ENCODE results near the gene RNF40.

The RNF40 gene

DNA sequence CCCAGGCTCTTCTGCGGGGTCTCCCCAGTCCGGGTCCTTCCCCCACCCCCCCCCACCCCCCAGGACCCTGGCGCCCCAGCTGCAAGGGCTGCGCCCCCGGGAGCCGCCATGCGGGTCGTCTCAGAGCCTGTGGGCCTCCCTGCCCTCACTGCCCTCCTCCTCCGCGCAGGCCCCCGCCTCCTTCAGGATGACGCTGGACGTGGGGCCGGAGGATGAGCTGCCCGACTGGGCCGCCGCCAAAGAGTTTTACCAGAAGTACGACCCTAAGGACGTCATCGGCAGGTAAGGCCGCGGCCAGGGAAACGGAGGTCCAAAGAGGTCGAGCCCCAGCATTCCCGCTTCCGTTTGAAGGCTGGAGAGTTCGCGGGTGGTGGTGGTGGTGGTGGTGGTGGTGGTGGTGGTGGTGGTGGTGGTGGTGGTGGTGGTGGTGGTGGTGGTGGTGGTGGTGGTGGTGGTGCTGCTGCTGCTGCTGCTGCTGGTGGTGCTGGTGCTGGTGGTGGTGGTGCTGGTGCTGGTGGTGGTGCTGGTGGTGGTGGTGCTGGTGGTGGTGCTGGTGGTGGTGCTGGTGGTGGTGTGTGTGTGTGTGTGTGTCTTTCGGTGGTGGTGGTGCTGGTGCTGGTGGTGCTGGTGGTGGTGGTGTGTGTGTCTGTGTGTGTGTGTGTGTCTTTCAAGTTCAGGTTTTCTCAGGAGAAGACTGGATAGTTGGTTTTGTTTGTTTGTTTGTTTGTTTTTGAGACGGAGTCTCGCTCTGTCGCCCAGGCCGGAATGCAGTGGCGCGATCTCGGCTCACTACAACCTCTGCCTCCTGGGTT, 13.3 kb upstream of the RNF40 start:
- H3K4me2 ChIP-seq (ENCODE audit: low read length) = peak overlapping the region; percentile 50
- no peak overlapping the region for H3K27ac ChIP-seq (ENCODE audit: low read depth, low read length)
- no CpG with 5 or more reads among the region's 36 CpGs for WGBS (ENCODE audit: extremely low coverage, insufficient coverage, low lambda C conversion rate)
- H4K5ac ChIP-seq (ENCODE audit: low read length) = no peak overlapping the region
- peaks cover 3% of the 10 kb centered on the region for H3K4me1 ChIP-seq (ENCODE audit: control insufficient read depth, low read depth, low read length)
- peak overlapping the region; percentile 28 for H3K18ac ChIP-seq (ENCODE audit: low read length)
- H3K4ac ChIP-seq (ENCODE audit: low read depth, low read length) = no peak overlapping the region
- H3K9ac ChIP-seq (ENCODE audit: low read length) = peak overlapping the region; percentile 82
- H2BK120ac ChIP-seq (ENCODE audit: low read depth, low read length) = no peak overlapping the region
- H3K56ac ChIP-seq (ENCODE audit: low read length) = peak overlapping the region; percentile 88
- H2BK5ac ChIP-seq (ENCODE audit: low read length) = no peak overlapping the region
- H3K79me2 ChIP-seq (ENCODE audit: control insufficient read depth, insufficient read depth, low read length) = peaks cover 20% of the 10 kb centered on the region
- no peak overlapping the region for H4K8ac ChIP-seq (ENCODE audit: low read depth, low read length)
- H3K23ac ChIP-seq (ENCODE audit: low read length) = no peak overlapping the region
- H3K79me1 ChIP-seq (ENCODE audit: low read length) = peaks cover 17% of the 10 kb centered on the region
- H3K4me3 ChIP-seq (ENCODE audit: low read length) = peak overlapping the region; percentile 66
- DNase-seq = peak; percentile 73
- no peak overlapping the region for H2BK15ac ChIP-seq (replicated peaks; ENCODE audit: low read depth)
- no peaks in the 10 kb centered on the region for H3K27me3 ChIP-seq (ENCODE audit: insufficient read depth, low read length, poor library complexity)
- peaks cover 9% of the 10 kb centered on the region for H3K36me3 ChIP-seq (ENCODE audit: control insufficient read depth, insufficient read depth, low read length)
- no peak overlapping the region for H2AK5ac ChIP-seq (ENCODE audit: low read length)

DNA sequence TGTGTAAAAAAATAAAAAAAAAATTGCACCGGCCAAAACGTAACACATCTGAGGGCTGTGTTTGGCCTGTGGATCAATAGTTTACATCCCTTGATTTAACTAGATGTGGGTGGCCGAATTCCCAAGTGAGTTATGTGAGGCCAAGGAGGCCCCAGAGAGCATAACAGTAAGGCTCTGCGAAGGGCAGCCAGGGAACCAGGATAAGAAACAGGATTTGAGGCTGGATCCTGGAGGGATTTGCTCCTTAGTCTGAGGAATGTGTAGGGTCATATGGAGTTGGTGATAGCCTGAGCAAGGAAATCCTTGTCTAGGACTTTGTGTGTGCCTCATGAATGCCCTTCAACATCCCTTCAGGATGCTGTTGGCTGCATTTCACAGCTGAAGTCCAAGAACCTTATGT, 11.9 kb upstream of the RNF40 start:
- peaks cover 17% of the 10 kb centered on the region for H3K79me1 ChIP-seq (ENCODE audit: low read length)
- H2BK15ac ChIP-seq (replicated peaks; ENCODE audit: low read depth) = no peak overlapping the region
- H3K56ac ChIP-seq (ENCODE audit: low read length) = no peak overlapping the region
- no peak overlapping the region for H3K27ac ChIP-seq (ENCODE audit: low read depth, low read length)
- WGBS (ENCODE audit: extremely low coverage, insufficient coverage, low lambda C conversion rate) = no CpG with 5 or more reads among the region's 4 CpGs
- DNase-seq = no peak
- peaks cover 3% of the 10 kb centered on the region for H3K4me1 ChIP-seq (ENCODE audit: control insufficient read depth, low read depth, low read length)
- H3K36me3 ChIP-seq (ENCODE audit: control insufficient read depth, insufficient read depth, low read length) = peaks cover 13% of the 10 kb centered on the region
- H3K27me3 ChIP-seq (ENCODE audit: insufficient read depth, low read length, poor library complexity) = no peaks in the 10 kb centered on the region
- H3K23ac ChIP-seq (ENCODE audit: low read length) = no peak overlapping the region
- H3K4me3 ChIP-seq (ENCODE audit: low read length) = no peak overlapping the region
- H3K4me2 ChIP-seq (ENCODE audit: low read length) = no peak overlapping the region
- peaks cover 20% of the 10 kb centered on the region for H3K79me2 ChIP-seq (ENCODE audit: control insufficient read depth, insufficient read depth, low read length)
- no peak overlapping the region for H4K8ac ChIP-seq (ENCODE audit: low read depth, low read length)
- H3K4ac ChIP-seq (ENCODE audit: low read depth, low read length) = no peak overlapping the region
- H3K9ac ChIP-seq (ENCODE audit: low read length) = no peak overlapping the region
- no peak overlapping the region for H3K18ac ChIP-seq (ENCODE audit: low read length)
- H2BK5ac ChIP-seq (ENCODE audit: low read length) = no peak overlapping the region
- H2AK5ac ChIP-seq (ENCODE audit: low read length) = no peak overlapping the region
- no peak overlapping the region for H4K5ac ChIP-seq (ENCODE audit: low read length)
- H2BK120ac ChIP-seq (ENCODE audit: low read depth, low read length) = no peak overlapping the region

- H2AK5ac ChIP-seq (ENCODE audit: low read length) = no peak overlapping the region
- peaks cover 20% of the 10 kb centered on the region for H3K79me2 ChIP-seq (ENCODE audit: control insufficient read depth, insufficient read depth, low read length)
- no peak overlapping the region for H3K4ac ChIP-seq (ENCODE audit: low read depth, low read length)
- H2BK120ac ChIP-seq (ENCODE audit: low read depth, low read length) = no peak overlapping the region
- no peak overlapping the region for H4K5ac ChIP-seq (ENCODE audit: low read length)
- H3K27me3 ChIP-seq (ENCODE audit: insufficient read depth, low read length, poor library complexity) = no peaks in the 10 kb centered on the region
- H3K27ac ChIP-seq (ENCODE audit: low read depth, low read length) = no peak overlapping the region
- no peak overlapping the region for H2BK15ac ChIP-seq (replicated peaks; ENCODE audit: low read depth)
- DNase-seq = no peak
- no peak overlapping the region for H3K9ac ChIP-seq (ENCODE audit: low read length)
- no peak overlapping the region for H2BK5ac ChIP-seq (ENCODE audit: low read length)
- WGBS (ENCODE audit: extremely low coverage, insufficient coverage, low lambda C conversion rate) = no CpG with 5 or more reads among the region's 20 CpGs
- H3K23ac ChIP-seq (ENCODE audit: low read length) = no peak overlapping the region
- H3K4me3 ChIP-seq (ENCODE audit: low read length) = no peak overlapping the region
- no peak overlapping the region for H3K18ac ChIP-seq (ENCODE audit: low read length)
- H3K4me2 ChIP-seq (ENCODE audit: low read length) = no peak overlapping the region
- H4K8ac ChIP-seq (ENCODE audit: low read depth, low read length) = no peak overlapping the region
- H3K36me3 ChIP-seq (ENCODE audit: control insufficient read depth, insufficient read depth, low read length) = peaks cover 13% of the 10 kb centered on the region
- peaks cover 17% of the 10 kb centered on the region for H3K79me1 ChIP-seq (ENCODE audit: low read length)
- no peak overlapping the region for H3K56ac ChIP-seq (ENCODE audit: low read length)
- H3K4me1 ChIP-seq (ENCODE audit: control insufficient read depth, low read depth, low read length) = peaks cover 3% of the 10 kb centered on the region
These were observed 11.2 kb upstream of the RNF40 start for GRCh38 chr16:30750876-30751465.

DNA sequence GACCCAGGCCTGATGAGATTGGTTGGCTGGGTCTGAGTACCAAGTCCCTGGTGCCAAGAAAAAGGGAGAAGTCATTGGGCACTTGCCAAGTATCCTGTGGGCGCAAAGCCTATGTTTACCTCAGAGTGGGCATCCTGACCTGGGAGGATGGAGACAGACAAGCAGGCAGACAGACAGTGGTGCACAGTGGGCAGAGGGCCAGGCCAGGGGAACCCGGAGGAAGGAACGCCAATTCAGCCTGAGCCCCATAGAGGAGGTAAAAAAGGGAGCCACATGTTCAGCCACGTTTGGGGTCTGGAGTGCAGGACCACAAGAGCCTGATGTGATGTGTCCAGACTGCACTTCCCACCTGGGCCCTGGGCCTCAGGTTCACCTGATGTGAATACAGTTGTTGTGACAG, 8.5 kb upstream of the RNF40 start:
- Histone ChIP-seq H3K4ac (ENCODE audit: low read depth, low read length) (no peak overlapping the region), H2BK15ac (replicated peaks; ENCODE audit: low read depth) (no peak overlapping the region), H3K79me2 (ENCODE audit: control insufficient read depth, insufficient read depth, low read length) (peaks cover 20% of the 10 kb centered on the region), H2AK5ac (ENCODE audit: low read length) (no peak overlapping the region), H3K9ac (ENCODE audit: low read length) (no peak overlapping the region), H3K36me3 (ENCODE audit: control insufficient read depth, insufficient read depth, low read length) (peaks cover 14% of the 10 kb centered on the region), H3K4me2 (ENCODE audit: low read length) (no peak overlapping the region), H3K18ac (ENCODE audit: low read length) (no peak overlapping the region), H4K8ac (ENCODE audit: low read depth, low read length) (no peak overlapping the region), H3K79me1 (ENCODE audit: low read length) (peaks cover 17% of the 10 kb centered on the region), H3K4me1 (ENCODE audit: control insufficient read depth, low read depth, low read length) (peaks cover 3% of the 10 kb centered on the region), H3K23ac (ENCODE audit: low read length) (no peak overlapping the region), H3K27ac (ENCODE audit: low read depth, low read length) (peak overlapping the region; percentile 3), H3K56ac (ENCODE audit: low read length) (no peak overlapping the region), H3K27me3 (ENCODE audit: insufficient read depth, low read length, poor library complexity) (no peaks in the 10 kb centered on the region), H2BK5ac (ENCODE audit: low read length) (no peak overlapping the region), H3K4me3 (ENCODE audit: low read length) (no peak overlapping the region), H4K5ac (ENCODE audit: low read length) (no peak overlapping the region), H2BK120ac (ENCODE audit: low read depth, low read length) (no peak overlapping the region)
- WGBS (ENCODE audit: extremely low coverage, insufficient coverage, low lambda C conversion rate) = no CpG with 5 or more reads among the region's 4 CpGs
- no peak for DNase-seq

DNA sequence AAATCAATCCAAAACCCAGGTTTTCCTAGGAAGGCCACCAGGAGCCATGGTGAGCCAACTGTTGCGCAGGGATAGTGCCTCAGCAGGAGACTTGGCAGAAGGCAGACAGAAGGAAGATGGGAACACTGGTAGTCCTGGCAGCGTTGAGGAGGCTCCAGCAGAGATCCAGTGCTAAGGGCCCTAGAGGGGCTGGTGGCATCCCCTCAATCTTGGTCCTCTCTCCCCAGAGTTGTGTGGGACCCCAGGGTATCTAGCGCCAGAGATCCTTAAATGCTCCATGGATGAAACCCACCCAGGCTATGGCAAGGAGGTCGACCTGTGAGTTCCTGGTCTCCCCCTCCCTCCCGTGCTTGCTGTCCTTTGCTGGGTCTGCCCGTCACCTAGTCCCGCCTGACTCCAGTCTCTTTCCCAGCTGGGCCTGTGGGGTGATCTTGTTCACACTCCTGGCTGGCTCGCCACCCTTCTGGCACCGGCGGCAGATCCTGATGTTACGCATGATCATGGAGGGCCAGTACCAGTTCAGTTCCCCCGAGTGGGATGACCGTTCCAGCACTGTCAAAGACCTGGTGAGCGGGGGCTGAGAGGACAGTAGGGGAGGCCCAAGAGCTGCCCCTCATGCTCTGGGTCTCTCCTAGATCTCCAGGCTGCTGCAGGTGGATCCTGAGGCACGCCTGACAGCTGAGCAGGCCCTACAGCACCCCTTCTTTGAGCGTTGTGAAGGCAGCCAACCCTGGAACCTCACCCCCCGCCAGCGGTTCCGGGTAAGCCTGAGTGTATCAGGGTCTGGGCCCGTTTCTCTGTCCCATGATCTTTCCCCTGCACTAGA, 6.0 kb upstream of the RNF40 start:
- Histone ChIP-seq H3K4me1 (ENCODE audit: control insufficient read depth, low read depth, low read length) (no peaks in the 10 kb centered on the region), H3K79me1 (ENCODE audit: low read length) (peaks cover 4% of the 10 kb centered on the region), H2AK5ac (ENCODE audit: low read length) (no peak overlapping the region), H3K4me3 (ENCODE audit: low read length) (no peak overlapping the region), H3K27ac (ENCODE audit: low read depth, low read length) (no peak overlapping the region), H3K4ac (ENCODE audit: low read depth, low read length) (no peak overlapping the region), H4K5ac (ENCODE audit: low read length) (no peak overlapping the region), H2BK5ac (ENCODE audit: low read length) (no peak overlapping the region), H3K27me3 (ENCODE audit: insufficient read depth, low read length, poor library complexity) (no peaks in the 10 kb centered on the region), H3K18ac (ENCODE audit: low read length) (no peak overlapping the region), H3K9ac (ENCODE audit: low read length) (no peak overlapping the region), H3K56ac (ENCODE audit: low read length) (no peak overlapping the region), H3K36me3 (ENCODE audit: control insufficient read depth, insufficient read depth, low read length) (peaks cover 14% of the 10 kb centered on the region), H4K8ac (ENCODE audit: low read depth, low read length) (no peak overlapping the region), H2BK120ac (ENCODE audit: low read depth, low read length) (no peak overlapping the region), H3K23ac (ENCODE audit: low read length) (no peak overlapping the region), H3K79me2 (ENCODE audit: control insufficient read depth, insufficient read depth, low read length) (no peaks in the 10 kb centered on the region), H2BK15ac (replicated peaks; ENCODE audit: low read depth) (no peak overlapping the region), H3K4me2 (ENCODE audit: low read length) (no peak overlapping the region)
- WGBS (ENCODE audit: extremely low coverage, insufficient coverage, low lambda C conversion rate) = no CpG with 5 or more reads among the region's 20 CpGs
- DNase-seq = no peak

All from mesendoderm (in vitro differentiated cells).